ENCODE results near the gene RUSC1.
A peak's percentile ranks its signal among the peaks of the same experiment; 100 is the strongest.

The RUSC1 gene

GRCh38 chr1:155277902-155278688 lies 42.6 kb upstream of the RUSC1 start:
- in situ Hi-C loops (cut with MboI; ENCODE audit: low pct_unique_long_range_greater_than_20kb, low sequenced_read_pairs, unreplicated experiment): no loop called here
- DNase-seq (ENCODE audit: low spot score): peak; percentile 81
- TF ChIP-seq CTCF (IDR thresholded peaks at IDR 0.05; ENCODE audit: extremely low read depth, insufficient read depth, missing control alignments): peak; percentile 40

DNA sequence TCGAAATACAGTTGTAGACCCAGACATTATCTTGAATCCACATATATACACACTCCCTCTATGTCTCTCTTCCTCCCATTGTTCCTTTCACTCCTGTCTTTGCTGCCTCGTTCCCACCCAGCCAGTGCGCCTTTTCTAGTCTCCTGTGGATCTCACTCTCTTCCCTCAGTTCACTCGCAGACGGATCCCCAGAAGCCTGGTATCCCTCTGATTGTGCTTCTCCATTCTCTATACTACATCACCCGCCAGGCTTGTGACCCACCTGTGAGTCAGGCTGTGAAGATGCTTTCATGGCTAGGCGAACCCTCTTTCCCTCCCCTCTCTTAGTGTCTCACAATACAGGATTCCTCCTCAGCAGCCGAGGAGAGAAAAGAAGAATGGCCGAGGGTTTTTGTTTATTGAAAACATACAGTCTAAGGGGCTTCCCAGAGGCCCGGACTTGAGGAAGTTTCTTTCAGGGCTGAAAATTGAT lies 42.0 kb upstream of the RUSC1 start:
- no peak for TF ChIP-seq CTCF (IDR thresholded peaks at IDR 0.05; ENCODE audit: extremely low read depth, insufficient read depth, missing control alignments)
- DNase-seq (ENCODE audit: low spot score): no peak
- in situ Hi-C loops (cut with MboI; ENCODE audit: low pct_unique_long_range_greater_than_20kb, low sequenced_read_pairs, unreplicated experiment): no loop called here

GRCh38 chr1:155279268-155279667 lies 41.4 kb upstream of the RUSC1 start:
- in situ Hi-C loops (cut with MboI; ENCODE audit: low pct_unique_long_range_greater_than_20kb, low sequenced_read_pairs, unreplicated experiment): no loop called here
- DNase-seq (ENCODE audit: low spot score): no peak
- TF ChIP-seq CTCF (IDR thresholded peaks at IDR 0.05; ENCODE audit: extremely low read depth, insufficient read depth, missing control alignments): no peak

GRCh38 chr1:155282488-155283091 lies 38.1 kb upstream of the RUSC1 start:
- in situ Hi-C loops (cut with MboI; ENCODE audit: low pct_unique_long_range_greater_than_20kb, low sequenced_read_pairs, unreplicated experiment): no loop called here
- no peak for TF ChIP-seq CTCF (IDR thresholded peaks at IDR 0.05; ENCODE audit: extremely low read depth, insufficient read depth, missing control alignments)
- no peak for DNase-seq (ENCODE audit: low spot score)

GRCh38 chr1:155284476-155284875 lies 36.2 kb upstream of the RUSC1 start:
- in situ Hi-C loops (cut with MboI; ENCODE audit: low pct_unique_long_range_greater_than_20kb, low sequenced_read_pairs, unreplicated experiment): no loop called here
- no peak for TF ChIP-seq CTCF (IDR thresholded peaks at IDR 0.05; ENCODE audit: extremely low read depth, insufficient read depth, missing control alignments)

DNA sequence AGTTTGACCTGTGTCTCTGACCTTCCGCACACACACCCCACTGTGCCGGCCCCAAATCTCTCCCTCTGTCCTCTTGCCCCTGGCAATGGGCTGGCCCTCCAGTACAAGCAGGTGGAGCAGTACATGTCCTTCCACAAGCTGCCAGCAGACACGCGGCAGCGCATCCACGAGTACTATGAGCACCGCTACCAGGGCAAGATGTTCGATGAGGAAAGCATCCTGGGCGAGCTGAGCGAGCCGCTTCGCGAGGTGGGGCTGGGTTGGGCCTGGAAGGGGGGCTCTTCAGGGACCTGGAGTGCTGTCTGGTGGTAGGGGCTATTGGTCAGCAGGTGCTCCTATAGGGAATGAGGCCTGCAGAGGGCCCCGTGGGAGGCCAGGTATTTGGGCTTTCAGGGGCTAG lies 35.6 kb upstream of the RUSC1 start:
- in situ Hi-C loops (cut with MboI; ENCODE audit: low pct_unique_long_range_greater_than_20kb, low sequenced_read_pairs, unreplicated experiment): no loop called here
- no peak for TF ChIP-seq CTCF (IDR thresholded peaks at IDR 0.05; ENCODE audit: extremely low read depth, insufficient read depth, missing control alignments)
- DNase-seq (ENCODE audit: low spot score): no peak

More at GRCh38 chr1:155284476-155284875, 36.2 kb upstream of the RUSC1 start:
- no peak for DNase-seq (ENCODE audit: low spot score)
